NB4 (cell line): Measurements from ENCODE around the gene VWCE.

ENCODE experiments used
- DNase-seq: peaks from one replicate; pipeline ENCODE4 v3.0.0; 2010; ENCODE audit warnings: low read depth
- H3K4me3 ChIP-seq: one replicate; pipeline ENCODE4 v1.5.1; 2011; ENCODE audit warnings: mild to moderate bottlenecking, low read depth, low read length, moderate library complexity
- MYC ChIP-seq: IDR thresholded peaks from 2 replicates; pipeline ENCODE4 v1.6.1; 2011; ENCODE audit warnings: low read depth, low read length
- POLR2A ChIP-seq: IDR thresholded peaks from 2 replicates; pipeline ENCODE4 v1.6.1; 2011; ENCODE audit warnings: mild to moderate bottlenecking; ENCODE audit not compliant: insufficient read length; ENCODE audit errors: extremely low read depth
- TF ChIP-seq, protein P1 (sequence below): IDR thresholded peaks from one replicate; pipeline ENCODE4 v1.5.1; 2012; ENCODE audit warnings: low read depth, low read length
- TF ChIP-seq, protein P2 (sequence below): IDR thresholded peaks from 2 replicates; pipeline ENCODE4 v1.6.1; 2011; ENCODE audit warnings: low read depth, low read length

Gene VWCE

DNA sequence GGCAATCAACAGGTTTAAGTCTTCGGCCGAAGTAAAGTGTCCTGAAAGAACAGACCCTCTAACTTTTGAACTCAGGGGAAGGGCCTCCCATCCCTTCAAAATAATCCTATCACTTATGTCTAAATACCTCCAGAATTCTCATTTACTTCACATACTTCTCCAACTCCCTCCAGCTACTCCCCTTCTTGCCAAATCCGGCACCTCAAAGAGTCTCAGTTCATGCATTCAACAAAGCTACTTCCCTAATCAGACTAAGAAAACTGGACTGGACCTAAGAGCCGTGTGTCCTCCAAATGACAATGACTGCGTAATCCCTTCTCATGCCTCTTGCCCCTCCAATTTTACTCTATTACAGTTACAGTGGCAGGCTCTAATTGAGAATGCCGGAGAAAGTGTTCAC lies 36.5 kb upstream of the VWCE start:
- TF ChIP-seq, protein P1, sequence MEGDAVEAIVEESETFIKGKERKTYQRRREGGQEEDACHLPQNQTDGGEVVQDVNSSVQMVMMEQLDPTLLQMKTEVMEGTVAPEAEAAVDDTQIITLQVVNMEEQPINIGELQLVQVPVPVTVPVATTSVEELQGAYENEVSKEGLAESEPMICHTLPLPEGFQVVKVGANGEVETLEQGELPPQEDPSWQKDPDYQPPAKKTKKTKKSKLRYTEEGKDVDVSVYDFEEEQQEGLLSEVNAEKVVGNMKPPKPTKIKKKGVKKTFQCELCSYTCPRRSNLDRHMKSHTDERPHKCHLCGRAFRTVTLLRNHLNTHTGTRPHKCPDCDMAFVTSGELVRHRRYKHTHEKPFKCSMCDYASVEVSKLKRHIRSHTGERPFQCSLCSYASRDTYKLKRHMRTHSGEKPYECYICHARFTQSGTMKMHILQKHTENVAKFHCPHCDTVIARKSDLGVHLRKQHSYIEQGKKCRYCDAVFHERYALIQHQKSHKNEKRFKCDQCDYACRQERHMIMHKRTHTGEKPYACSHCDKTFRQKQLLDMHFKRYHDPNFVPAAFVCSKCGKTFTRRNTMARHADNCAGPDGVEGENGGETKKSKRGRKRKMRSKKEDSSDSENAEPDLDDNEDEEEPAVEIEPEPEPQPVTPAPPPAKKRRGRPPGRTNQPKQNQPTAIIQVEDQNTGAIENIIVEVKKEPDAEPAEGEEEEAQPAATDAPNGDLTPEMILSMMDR, result no peak
- TF ChIP-seq POLR2A (no peak), MYC (no peak)
- TF ChIP-seq, protein P2, sequence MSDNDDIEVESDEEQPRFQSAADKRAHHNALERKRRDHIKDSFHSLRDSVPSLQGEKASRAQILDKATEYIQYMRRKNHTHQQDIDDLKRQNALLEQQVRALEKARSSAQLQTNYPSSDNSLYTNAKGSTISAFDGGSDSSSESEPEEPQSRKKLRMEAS, result no peak
- peak; percentile 71 for DNase-seq
- H3K4me3 ChIP-seq, result peak overlapping the region; percentile 77

DNA sequence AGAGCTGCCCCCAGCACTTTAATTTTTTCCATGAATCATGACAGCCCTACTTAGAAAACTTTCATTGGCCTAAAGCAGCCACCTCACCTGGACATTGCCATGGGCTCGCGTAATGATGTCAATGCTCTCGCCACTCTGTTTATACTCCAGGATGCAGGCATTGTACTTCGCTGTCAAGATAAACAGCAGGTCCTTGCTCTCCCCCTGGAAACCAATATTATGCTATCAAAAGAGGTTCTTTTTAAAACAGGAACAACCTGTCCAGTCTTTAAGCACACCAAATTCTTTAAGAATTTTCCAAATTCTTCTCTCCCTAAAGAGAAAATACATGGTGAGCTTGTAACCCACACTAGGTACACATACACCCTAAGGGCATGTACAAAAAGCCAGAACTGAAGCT lies 34.8 kb upstream of the VWCE start:
- TF ChIP-seq POLR2A (no peak), MYC (no peak)
- TF ChIP-seq, protein P2, result no peak
- TF ChIP-seq, protein P1, result no peak
- DNase-seq, result no peak
- peak overlapping the region; percentile 8 for H3K4me3 ChIP-seq

DNA sequence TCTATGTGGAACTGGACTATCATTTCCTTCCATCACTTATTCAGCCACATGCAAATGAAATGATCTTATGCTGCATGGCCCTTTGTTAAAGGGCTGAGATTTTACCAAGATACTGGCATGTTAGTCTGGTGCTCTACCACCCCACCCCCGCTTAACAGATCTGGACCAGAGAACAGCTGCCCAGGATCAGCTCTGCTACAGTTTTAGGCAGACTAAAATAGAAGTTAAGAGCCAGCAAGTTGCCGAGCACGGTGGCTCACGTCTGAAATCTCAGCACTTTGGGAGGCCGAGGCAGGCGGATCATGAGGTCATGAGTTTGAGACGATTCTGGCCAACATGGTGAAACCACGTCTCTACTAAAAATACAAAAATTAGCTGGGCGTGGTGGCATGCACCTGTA lies 33.2 kb upstream of the VWCE start:
- no peak for DNase-seq
- no peak overlapping the region for H3K4me3 ChIP-seq
- TF ChIP-seq, protein P1, result no peak
- TF ChIP-seq POLR2A (no peak), MYC (no peak)
- TF ChIP-seq, protein P2, result no peak

DNA sequence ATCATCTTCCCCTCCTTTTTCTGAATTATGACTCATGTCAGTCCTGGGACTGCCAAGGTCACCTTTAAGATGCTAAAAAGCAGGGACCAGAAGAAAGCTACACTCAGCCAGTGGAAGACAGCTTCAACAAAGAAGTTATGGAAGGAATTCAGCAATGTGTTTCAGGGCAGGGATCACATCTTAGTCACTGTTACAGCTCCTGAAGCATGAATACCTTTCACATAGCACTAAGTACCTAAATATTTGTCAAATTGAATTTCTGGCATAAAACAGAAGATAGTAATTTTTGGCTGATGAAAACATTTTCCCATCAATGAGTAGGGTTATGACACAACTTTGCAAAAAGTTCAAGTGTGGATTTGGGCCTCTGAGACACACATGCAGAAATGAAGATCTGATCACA lies 32.6 kb upstream of the VWCE start:
- TF ChIP-seq MYC (no peak), POLR2A (no peak)
- TF ChIP-seq, protein P1, result no peak
- TF ChIP-seq, protein P2, result no peak
- DNase-seq, result no peak
- H3K4me3 ChIP-seq, result no peak overlapping the region

DNA sequence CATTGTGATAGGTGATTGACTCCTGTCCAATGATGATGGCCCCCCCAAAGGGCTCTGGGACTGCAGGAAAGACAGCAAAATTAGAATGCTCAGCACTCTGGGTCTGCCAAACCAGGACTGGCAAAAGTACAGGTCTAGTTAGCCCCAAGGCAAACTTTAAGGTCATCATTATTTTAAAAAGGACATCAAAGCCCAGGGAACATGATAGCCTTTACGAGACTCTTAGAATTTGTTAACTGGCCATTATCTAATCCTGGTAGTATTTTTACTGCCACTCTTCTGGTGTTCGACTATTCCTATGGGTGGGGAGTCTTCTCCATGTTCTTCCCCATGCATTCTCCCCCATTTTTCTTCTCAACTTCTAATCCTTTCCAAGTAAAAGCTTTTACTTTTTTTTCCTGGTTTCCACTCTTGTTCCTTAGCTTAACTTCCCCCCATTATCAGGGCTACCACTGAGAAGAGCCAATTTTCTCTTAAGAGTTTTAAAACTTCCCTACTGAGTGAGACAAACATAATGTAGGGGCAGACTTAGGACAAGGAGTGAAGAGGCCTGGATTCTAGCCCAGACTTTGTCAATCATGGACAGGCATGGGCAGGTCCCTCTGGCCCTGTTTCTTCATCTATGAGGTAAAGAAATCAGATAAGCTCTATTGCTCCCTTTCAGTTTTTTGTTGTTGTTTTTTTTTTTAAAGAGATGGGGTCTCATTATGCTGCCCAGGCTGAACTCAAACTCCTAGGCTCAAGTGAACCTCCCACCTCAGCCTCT lies 30.7 kb upstream of the VWCE start:
- H3K4me3 ChIP-seq, result no peak overlapping the region
- TF ChIP-seq, protein P1, result no peak
- TF ChIP-seq, protein P2, result no peak
- TF ChIP-seq POLR2A (no peak), MYC (no peak)
- no peak for DNase-seq

DNA sequence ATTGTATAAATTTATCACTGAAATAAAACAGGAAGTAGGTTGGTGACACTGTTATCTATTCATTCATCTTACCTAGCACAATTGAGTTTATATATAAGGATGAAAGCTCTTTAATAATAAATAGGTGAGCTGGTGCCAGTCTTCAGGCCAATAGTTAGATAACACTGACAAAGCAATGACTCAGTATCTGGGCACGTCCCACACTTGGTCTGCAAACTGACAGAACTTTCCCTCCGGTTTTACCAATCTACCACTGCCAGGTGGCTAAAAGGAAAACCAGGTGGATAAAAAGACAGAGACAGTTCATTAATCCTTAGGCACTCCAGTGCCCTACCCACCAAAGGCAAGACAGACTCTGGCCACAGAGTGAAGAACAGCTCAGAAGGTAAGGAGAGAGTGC lies 20.1 kb upstream of the VWCE start:
- TF ChIP-seq MYC (no peak), POLR2A (no peak)
- TF ChIP-seq, protein P2, result no peak
- TF ChIP-seq, protein P1, result no peak

More for the DNA sequence above, 20.1 kb upstream of the VWCE start:
- no peak for DNase-seq
- no peak overlapping the region for H3K4me3 ChIP-seq
